H9 (cell line): ENCODE measurements around the gene HTR5A. TPM values are rescaled to one million over a fixed set of nuclear protein-coding genes. Genes with fewer than 3 reads are reported as not detected.

Experiments used
- DNase-seq: peaks from one replicate; pipeline ENCODE4 v3.0.0-alpha.2; 2017
- H2AFZ ChIP-seq: one replicate; pipeline ENCODE4 v1.6.1; 2013; ENCODE audit warnings: mild to moderate bottlenecking, low read length, control low read depth, moderate library complexity
- H2AK5ac ChIP-seq: 2 replicates; pipeline ENCODE4 v1.6.1; 2013; ENCODE audit warnings: low read length, control low read depth, mixed read lengths; ENCODE audit not compliant: insufficient read length
- H2BK120ac ChIP-seq: one replicate; pipeline ENCODE4 v1.6.1; 2013; ENCODE audit warnings: low read depth, mild to moderate bottlenecking, low read length, control low read depth, inconsistent platforms; ENCODE audit not compliant: poor library complexity, severe bottlenecking
- H2BK12ac ChIP-seq: 2 replicates; pipeline ENCODE4 v1.6.1; 2013; ENCODE audit warnings: low read length, control low read depth, mixed read lengths, low read depth; ENCODE audit not compliant: insufficient read length
- H2BK15ac ChIP-seq: 2 replicates; pipeline ENCODE4 v1.6.1; 2013; ENCODE audit warnings: low read depth, low read length, control low read depth
- H2BK20ac ChIP-seq: one replicate; pipeline ENCODE4 v1.6.1; 2013; ENCODE audit warnings: low read depth, mild to moderate bottlenecking, low read length, control low read depth, inconsistent platforms; ENCODE audit not compliant: poor library complexity, severe bottlenecking
- H2BK5ac ChIP-seq: 2 replicates; pipeline ENCODE4 v1.6.1; 2013; ENCODE audit warnings: low read length, control low read depth, mixed read lengths; ENCODE audit not compliant: insufficient read length
- H3K14ac ChIP-seq: 2 replicates; pipeline ENCODE4 v1.6.1; 2013; ENCODE audit warnings: low read length, control low read depth; ENCODE audit not compliant: insufficient read depth
- H3K18ac ChIP-seq: 2 replicates; pipeline ENCODE4 v1.6.1; 2013; ENCODE audit warnings: low read depth, mild to moderate bottlenecking, mixed read lengths, low read length, control low read depth; ENCODE audit not compliant: insufficient read length
- H3K23ac ChIP-seq: 2 replicates; pipeline ENCODE4 v1.6.1; 2013; ENCODE audit warnings: low read length, control low read depth, mixed read lengths, low read depth; ENCODE audit not compliant: insufficient read length
- H3K23me2 ChIP-seq: 2 replicates; pipeline ENCODE4 v1.6.1; 2013; ENCODE audit warnings: low read depth, mild to moderate bottlenecking, mixed read lengths, low read length, control low read depth; ENCODE audit not compliant: insufficient read length, poor library complexity, severe bottlenecking
- H3K27ac ChIP-seq: 2 replicates; pipeline ENCODE4 v1.5.1; 2013; ENCODE audit warnings: low read length, control low read depth, mixed read lengths, low read depth; ENCODE audit not compliant: insufficient read length
- H3K27me3 ChIP-seq: 2 replicates; pipeline ENCODE4 v1.6.1; 2013; ENCODE audit warnings: low read length, control low read depth, inconsistent platforms; ENCODE audit not compliant: insufficient read depth
- H3K4ac ChIP-seq: 2 replicates; pipeline ENCODE4 v1.6.1; 2013; ENCODE audit warnings: low read depth, mild to moderate bottlenecking, control low read depth, inconsistent platforms, low read length, moderate library complexity
- H3K4me1 ChIP-seq: 2 replicates; pipeline ENCODE4 v1.6.1; 2013; ENCODE audit warnings: low read length, control low read depth, inconsistent platforms; ENCODE audit not compliant: insufficient read depth
- H3K4me2 ChIP-seq: 2 replicates; pipeline ENCODE4 v1.6.1; 2013; ENCODE audit warnings: low read length, control low read depth, mixed read lengths; ENCODE audit not compliant: insufficient read length, insufficient read depth
- H3K56ac ChIP-seq: 2 replicates; pipeline ENCODE4 v1.6.1; 2013; ENCODE audit warnings: low read depth, mild to moderate bottlenecking, mixed read lengths, low read length, control low read depth; ENCODE audit not compliant: insufficient read length
- H3K79me1 ChIP-seq: 2 replicates; pipeline ENCODE4 v1.6.1; 2013; ENCODE audit warnings: low read depth, mild to moderate bottlenecking, moderate library complexity, low read length, control low read depth, inconsistent platforms; ENCODE audit not compliant: insufficient read depth, poor library complexity, severe bottlenecking
- H3K79me2 ChIP-seq: 2 replicates; pipeline ENCODE4 v1.6.1; 2013; ENCODE audit warnings: low read length, control low read depth, inconsistent platforms; ENCODE audit not compliant: insufficient read depth
- H3K9ac ChIP-seq: 2 replicates; pipeline ENCODE4 v1.6.1; 2013; ENCODE audit warnings: low read length, control low read depth, mixed read lengths; ENCODE audit not compliant: insufficient read length; ENCODE audit errors: extremely low read depth
- H3K9me3 ChIP-seq: one replicate; pipeline ENCODE4 v1.6.1; 2013; ENCODE audit warnings: low read depth, low read length, inconsistent platforms; ENCODE audit not compliant: control insufficient read depth
- H3T11ph ChIP-seq: one replicate; pipeline ENCODE4 v1.6.1; 2013; ENCODE audit warnings: mild to moderate bottlenecking, low read length, control low read depth, inconsistent platforms
- H4K20me1 ChIP-seq: one replicate; pipeline ENCODE4 v1.6.1; 2013; ENCODE audit not compliant: control insufficient read depth, insufficient read length, insufficient read depth
- H4K5ac ChIP-seq: 2 replicates; pipeline ENCODE4 v1.6.1; 2013; ENCODE audit warnings: low read depth, mild to moderate bottlenecking, mixed read lengths, low read length, control low read depth; ENCODE audit not compliant: insufficient read length
- H4K8ac ChIP-seq: replicated peaks from 2 replicates; pipeline ENCODE4 v1.6.1; 2013; ENCODE audit warnings: low read length, control low read depth, mixed read lengths, low read depth; ENCODE audit not compliant: insufficient read length
- H4K91ac ChIP-seq: 2 replicates; pipeline ENCODE4 v1.6.1; 2013; ENCODE audit warnings: low read depth, mild to moderate bottlenecking, moderate library complexity, mixed read lengths, low read length, control low read depth; ENCODE audit not compliant: insufficient read length
- H3K27ac Mint-ChIP-seq, 3 experiments: 2 replicates in 2 of 3; 3 replicates in 1 of 3; pipeline ENCODE4 v1.8.0; 2020 to 2021; ENCODE audit warnings: mixed read lengths in 3 of 3, mild to moderate bottlenecking in 1 of 3, moderate library complexity in 1 of 3
- H3K27me3 Mint-ChIP-seq: 2 replicates; pipeline ENCODE4 v1.8.0; 2021; ENCODE audit warnings: low read depth, mild to moderate bottlenecking, moderate library complexity, mixed read lengths
- H3K36me3 Mint-ChIP-seq, 3 experiments: 2 replicates in 2 of 3; 3 replicates in 1 of 3; pipeline ENCODE4 v1.8.0; 2020 to 2021; ENCODE audit warnings: low read depth in 3 of 3, mixed read lengths in 3 of 3; ENCODE audit not compliant: insufficient read depth in 1 of 3
- H3K4me1 Mint-ChIP-seq, 2 experiments: 2 replicates each; pipeline ENCODE4 v1.8.0; 2020; ENCODE audit warnings: mixed read lengths in 2 of 2
- H3K4me3 Mint-ChIP-seq, 2 experiments: 2 replicates in 1 of 2; 3 replicates in 1 of 2; pipeline ENCODE4 v1.8.0; 2020 to 2021; ENCODE audit warnings: mild to moderate bottlenecking in 2 of 2, mixed read lengths in 2 of 2, moderate library complexity in 1 of 2
- H3K9me3 Mint-ChIP-seq, 2 experiments: 2 replicates in 1 of 2; 3 replicates in 1 of 2; pipeline ENCODE4 v1.8.0; 2020; ENCODE audit warnings: mild to moderate bottlenecking in 2 of 2, mixed read lengths in 2 of 2, moderate library complexity in 1 of 2
- CTCF ChIP-seq: fragments of 200-600 bp; sonication (generic); conservative IDR thresholded peaks from 3 replicates; pipeline ENCODE4 v1.8.0; 2021; ENCODE audit warnings: antibody characterized with exemption, mild to moderate bottlenecking
- WGBS: extraction: QIAGEN DNeasy Blood & Tissue Kit; methylation state at CpG from one replicate; pipeline ENCODE4 v1.1.7; 2013; ENCODE audit warnings: missing lambda C conversion rate, low lambda C conversion rate, mixed read lengths; ENCODE audit not compliant: insufficient read length; ENCODE audit errors: extremely low coverage; 5-methylcytosine and 5-hydroxymethylcytosine counted together
- total RNA-seq: library from RNA; stranded (reverse); gene quantifications from 2 replicates; pipeline ENCODE4 v1.2.1, GENCODE V29; 2021

HTR5A gene
- total RNA-seq, 1 experiment from 2014 or later: not detected

GRCh38 chr7:155057076-155057475 lies 13.0 kb upstream of the HTR5A start:
- Histone ChIP-seq H3T11ph (no peak overlapping the region), H3K27me3 (no peaks in the 10 kb centered on the region), H3K18ac (no peak overlapping the region), H2AK5ac (no peak overlapping the region), H2BK12ac (no peak overlapping the region), H3K79me2 (no peaks in the 10 kb centered on the region), H2BK15ac (no peak overlapping the region), H3K14ac (no peak overlapping the region), H3K23me2 (no peaks in the 10 kb centered on the region), H3K23ac (no peak overlapping the region), H2AFZ (no peak overlapping the region), H3K79me1 (no peaks in the 10 kb centered on the region), H4K91ac (no peak overlapping the region), H3K9ac (no peak overlapping the region), H4K8ac (no peak overlapping the region), H3K9me3 (no peaks in the 10 kb centered on the region), H2BK20ac (no peak overlapping the region), H4K5ac (no peak overlapping the region), H3K4ac (no peak overlapping the region), H3K27ac (no peak overlapping the region), H2BK120ac (no peak overlapping the region), H4K20me1 (no peaks in the 10 kb centered on the region), H3K56ac (no peak overlapping the region), H3K4me2 (no peak overlapping the region), H3K4me1 (no peaks in the 10 kb centered on the region), H2BK5ac (no peak overlapping the region)
- no CpG with 5 or more reads among the region's 7 CpGs for WGBS
- Mint-ChIP-seq H3K4me3 (no peak overlapping the region), H3K36me3 (peaks cover 0 to 1% (median 0%) of the 10 kb centered on the region in 3 experiments; a peak in 2 of 7 replicates), H3K4me1 (no peaks in the 10 kb centered on the region; a peak in 1 of 4 replicates), H3K27ac (no peak overlapping the region), H3K27me3 (no peaks in the 10 kb centered on the region), H3K9me3 (no peaks in the 10 kb centered on the region)
- TF ChIP-seq CTCF: no peak
- no peak for DNase-seq
